ENCODE results near the gene TIMM10. TPM values are rescaled to one million over a fixed set of nuclear protein-coding genes. Genes with fewer than 3 reads are reported as not detected.

The TIMM10 gene
- total and polyA plus RNA-seq, 2 donors (not counting 1 experiment from before 2014, with no cell fraction given): 32.2 to 57.6 TPM

DNA sequence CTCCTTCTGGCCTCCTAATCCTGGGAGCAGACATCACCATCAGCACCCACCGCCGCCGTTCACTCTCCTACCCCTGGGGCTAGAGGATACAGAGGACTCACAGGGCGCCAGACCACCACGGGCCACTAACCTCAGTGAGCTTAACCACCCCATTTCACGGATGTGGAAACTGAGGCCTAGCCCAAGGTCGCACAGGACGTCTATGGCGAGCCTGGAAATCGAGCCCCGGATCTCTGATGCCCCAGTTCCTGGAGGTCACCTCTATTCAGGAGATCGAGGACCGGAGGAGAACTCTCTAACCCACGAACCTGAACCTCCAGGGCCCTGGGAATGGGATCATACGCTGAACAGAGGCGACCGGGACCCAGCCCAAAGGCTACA is 349 bp downstream of the TIMM10 start:
- Histone ChIP-seq H2AFZ (ENCODE audit: low read length) (peak overlapping the region; percentile 85), H3K27ac (ENCODE audit: insufficient read depth, low read length) (peak overlapping the region; percentile 73), H3K4me3 (replicated peaks in 1 of 4; ENCODE audit: control extremely low read depth in 1 of 4, insufficient read depth in 1 of 4, low read depth in 3 of 4, low read length in 4 of 4) (peak overlapping the region; percentile 79 to 95 (median 88)), H3K9ac (ENCODE audit: insufficient read depth, low read length) (peak overlapping the region; percentile 62), H3K4me2 (ENCODE audit: extremely low read depth, insufficient read depth, low read length) (peak overlapping the region; percentile 98), H3K27me3 (ENCODE audit: control insufficient read depth, insufficient read depth, low read length) (no peaks in the 10 kb centered on the region), H4K20me1 (ENCODE audit: control insufficient read depth, extremely low read depth, insufficient read depth, low read length) (no peaks in the 10 kb centered on the region), H3K79me2 (ENCODE audit: control insufficient read depth, insufficient read depth, low read length) (peaks cover 18% of the 10 kb centered on the region), H3K4me1 (ENCODE audit: control insufficient read depth, extremely low read depth, insufficient read depth, low read length) (peaks cover 6% of the 10 kb centered on the region), H3K9me3 (ENCODE audit: control insufficient read depth, insufficient read depth, low read depth, low read length) (no peaks in the 10 kb centered on the region), H3K36me3 (ENCODE audit: control insufficient read depth, insufficient read depth, low read length) (no peaks in the 10 kb centered on the region)
- no peak for DNase-seq (ENCODE audit: low read depth in 2 of 2)
- TF ChIP-seq, protein P1, sequence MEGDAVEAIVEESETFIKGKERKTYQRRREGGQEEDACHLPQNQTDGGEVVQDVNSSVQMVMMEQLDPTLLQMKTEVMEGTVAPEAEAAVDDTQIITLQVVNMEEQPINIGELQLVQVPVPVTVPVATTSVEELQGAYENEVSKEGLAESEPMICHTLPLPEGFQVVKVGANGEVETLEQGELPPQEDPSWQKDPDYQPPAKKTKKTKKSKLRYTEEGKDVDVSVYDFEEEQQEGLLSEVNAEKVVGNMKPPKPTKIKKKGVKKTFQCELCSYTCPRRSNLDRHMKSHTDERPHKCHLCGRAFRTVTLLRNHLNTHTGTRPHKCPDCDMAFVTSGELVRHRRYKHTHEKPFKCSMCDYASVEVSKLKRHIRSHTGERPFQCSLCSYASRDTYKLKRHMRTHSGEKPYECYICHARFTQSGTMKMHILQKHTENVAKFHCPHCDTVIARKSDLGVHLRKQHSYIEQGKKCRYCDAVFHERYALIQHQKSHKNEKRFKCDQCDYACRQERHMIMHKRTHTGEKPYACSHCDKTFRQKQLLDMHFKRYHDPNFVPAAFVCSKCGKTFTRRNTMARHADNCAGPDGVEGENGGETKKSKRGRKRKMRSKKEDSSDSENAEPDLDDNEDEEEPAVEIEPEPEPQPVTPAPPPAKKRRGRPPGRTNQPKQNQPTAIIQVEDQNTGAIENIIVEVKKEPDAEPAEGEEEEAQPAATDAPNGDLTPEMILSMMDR (conservative IDR thresholded peaks at IDR 0.05 in 1 of 2, IDR thresholded peaks at IDR 0.05 in 1 of 2; ENCODE audit: low read depth in 1 of 2, low read length in 2 of 2): no peak
- no peak for TF ChIP-seq EZH2 (IDR thresholded peaks at IDR 0.05; ENCODE audit: low read length, missing control alignments)

DNA sequence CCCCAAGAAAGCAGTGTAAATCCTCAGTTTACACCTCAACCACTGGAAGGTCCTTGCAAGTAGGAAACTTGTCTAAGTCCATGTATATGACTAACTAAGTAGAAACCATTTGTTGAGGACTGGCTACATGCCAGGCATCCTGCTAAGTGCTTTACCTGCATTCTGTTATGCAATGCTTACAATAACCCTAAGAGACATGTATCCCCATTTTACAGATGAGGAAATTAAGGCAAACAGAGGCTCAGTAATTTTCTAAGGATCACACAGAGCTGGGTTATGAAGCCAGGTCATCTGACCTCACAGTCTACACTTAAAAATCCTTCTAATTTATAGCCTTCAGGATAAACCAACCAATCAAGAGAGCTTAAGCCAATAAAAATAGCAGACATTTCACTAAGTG is 1.5 kb downstream of the TIMM10 start:
- Histone ChIP-seq H3K36me3 (ENCODE audit: control insufficient read depth, insufficient read depth, low read length) (no peaks in the 10 kb centered on the region), H3K4me3 (replicated peaks in 1 of 4; ENCODE audit: control extremely low read depth in 1 of 4, insufficient read depth in 1 of 4, low read depth in 3 of 4, low read length in 4 of 4) (no peak overlapping the region), H3K4me2 (ENCODE audit: extremely low read depth, insufficient read depth, low read length) (no peak overlapping the region)

DNA sequence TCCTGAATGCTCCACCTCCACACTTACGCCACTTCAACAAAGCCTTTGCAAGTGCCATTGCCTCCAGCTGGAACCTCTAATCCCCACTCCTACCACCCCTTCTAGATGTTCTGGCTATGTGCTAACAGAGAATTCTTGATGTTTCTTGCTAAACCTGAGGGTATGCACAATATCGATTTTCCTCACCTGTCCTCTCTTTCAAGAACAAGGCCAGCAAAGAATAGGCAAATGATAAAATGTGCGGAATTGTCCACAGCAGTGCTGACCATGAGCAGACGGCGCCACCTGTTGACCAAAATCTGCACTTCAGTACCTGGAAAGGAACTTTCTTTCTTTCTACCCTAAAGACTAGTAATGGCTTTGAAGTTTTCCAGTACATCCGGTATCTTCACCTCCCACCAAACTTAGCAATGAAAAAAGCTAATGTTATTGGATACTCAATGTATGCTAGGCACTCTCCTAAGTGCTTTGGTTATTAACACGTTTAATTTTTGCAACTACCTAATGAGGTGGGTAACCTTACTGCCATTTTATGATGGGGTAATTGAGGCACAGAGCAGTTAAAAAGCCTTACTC is 3.4 kb downstream of the TIMM10 start:
- peaks cover 6% of the 10 kb centered on the region for H3K4me1 ChIP-seq (ENCODE audit: control insufficient read depth, extremely low read depth, insufficient read depth, low read length)
- H3K27ac ChIP-seq (ENCODE audit: insufficient read depth, low read length): no peak overlapping the region

More for the DNA sequence above, 1.5 kb downstream of the TIMM10 start:
- Histone ChIP-seq H2AFZ (ENCODE audit: low read length) (no peak overlapping the region), H3K27me3 (ENCODE audit: control insufficient read depth, insufficient read depth, low read length) (no peaks in the 10 kb centered on the region), H3K27ac (ENCODE audit: insufficient read depth, low read length) (no peak overlapping the region), H3K9me3 (ENCODE audit: control insufficient read depth, insufficient read depth, low read depth, low read length) (no peaks in the 10 kb centered on the region), H4K20me1 (ENCODE audit: control insufficient read depth, extremely low read depth, insufficient read depth, low read length) (no peaks in the 10 kb centered on the region), H3K4me1 (ENCODE audit: control insufficient read depth, extremely low read depth, insufficient read depth, low read length) (peaks cover 6% of the 10 kb centered on the region), H3K79me2 (ENCODE audit: control insufficient read depth, insufficient read depth, low read length) (peaks cover 18% of the 10 kb centered on the region), H3K9ac (ENCODE audit: insufficient read depth, low read length) (no peak overlapping the region)
- no peak for TF ChIP-seq EZH2 (IDR thresholded peaks at IDR 0.05; ENCODE audit: low read length, missing control alignments)
- TF ChIP-seq, protein P1 (conservative IDR thresholded peaks at IDR 0.05 in 1 of 2, IDR thresholded peaks at IDR 0.05 in 1 of 2; ENCODE audit: low read depth in 1 of 2, low read length in 2 of 2): no peak
- DNase-seq (ENCODE audit: low read depth in 2 of 2): no peak

More for the DNA sequence above, 3.4 kb downstream of the TIMM10 start:
- H3K36me3 ChIP-seq (ENCODE audit: control insufficient read depth, insufficient read depth, low read length): no peaks in the 10 kb centered on the region
- H3K9ac ChIP-seq (ENCODE audit: insufficient read depth, low read length): no peak overlapping the region
- no peak overlapping the region for H2AFZ ChIP-seq (ENCODE audit: low read length)
- TF ChIP-seq, protein P1 (conservative IDR thresholded peaks at IDR 0.05 in 1 of 2, IDR thresholded peaks at IDR 0.05 in 1 of 2; ENCODE audit: low read depth in 1 of 2, low read length in 2 of 2): peak; percentile 92 to 96
- no peak for TF ChIP-seq EZH2 (IDR thresholded peaks at IDR 0.05; ENCODE audit: low read length, missing control alignments)
- H3K79me2 ChIP-seq (ENCODE audit: control insufficient read depth, insufficient read depth, low read length): peaks cover 18% of the 10 kb centered on the region
- H3K27me3 ChIP-seq (ENCODE audit: control insufficient read depth, insufficient read depth, low read length): no peaks in the 10 kb centered on the region
- peak; percentile 36 to 71 for DNase-seq (ENCODE audit: low read depth in 2 of 2)
- H3K4me2 ChIP-seq (ENCODE audit: extremely low read depth, insufficient read depth, low read length): no peak overlapping the region
- H3K4me3 ChIP-seq (replicated peaks in 1 of 4; ENCODE audit: control extremely low read depth in 1 of 4, insufficient read depth in 1 of 4, low read depth in 3 of 4, low read length in 4 of 4): no peak overlapping the region
- H3K9me3 ChIP-seq (ENCODE audit: control insufficient read depth, insufficient read depth, low read depth, low read length): no peaks in the 10 kb centered on the region
- no peaks in the 10 kb centered on the region for H4K20me1 ChIP-seq (ENCODE audit: control insufficient read depth, extremely low read depth, insufficient read depth, low read length)

Measured in fibroblast of lung (primary cell).